ENCODE results near the gene NANOS2. TPM values are rescaled to one million over a fixed set of nuclear protein-coding genes. Genes with fewer than 3 reads are reported as not detected.

NANOS2 gene
- total and polyA plus RNA-seq, 2 of the 13 experiments (the other 11 are each of a cell fraction or from before 2014, with no cell fraction given) = not detected

DNA sequence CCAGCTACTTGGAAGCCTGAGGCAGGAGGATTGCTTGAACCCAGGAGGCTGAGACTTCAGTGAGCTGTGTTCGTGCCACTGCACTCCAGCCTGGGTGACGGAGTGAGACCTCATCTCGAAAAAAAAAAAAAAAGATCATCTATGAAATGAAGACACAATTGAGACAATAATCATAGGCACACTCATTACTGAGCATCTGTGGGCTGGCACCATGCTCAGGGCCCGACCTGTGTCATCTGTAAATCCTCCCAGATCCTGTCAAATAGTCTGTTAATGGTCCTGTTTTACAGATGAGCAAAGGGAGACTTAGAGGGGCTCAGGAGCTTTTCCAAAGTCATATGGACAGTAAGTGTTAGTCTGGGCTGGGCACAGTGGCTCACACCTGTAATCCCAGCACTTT, 4.1 kb upstream of the NANOS2 start:
- Histone ChIP-seq H3K4me1 (ENCODE audit: insufficient read depth, low read length) (peaks cover 24% of the 10 kb centered on the region), H3K79me2 (ENCODE audit: insufficient read depth, low read length) (no peaks in the 10 kb centered on the region), H3K4me3 (replicated peaks in 1 of 3; ENCODE audit: insufficient read depth in 1 of 3, low read depth in 2 of 3, low read length in 3 of 3) (no peak overlapping the region), H2AFZ (ENCODE audit: low read length) (no peak overlapping the region), H3K27me3 (ENCODE audit: control insufficient read depth in 1 of 2, insufficient read depth in 2 of 2, low read length in 2 of 2) (peaks cover 0 to 11% of the 10 kb centered on the region in 2 experiments; a peak in 2 of 5 replicates), H3K9ac (ENCODE audit: insufficient read depth, low read depth, low read length) (no peak overlapping the region), H4K20me1 (ENCODE audit: insufficient read depth, low read length) (no peaks in the 10 kb centered on the region), H3K4me2 (ENCODE audit: low read depth, low read length) (no peak overlapping the region), H3K27ac (ENCODE audit: extremely low read length, insufficient read depth, low read length) (no peak overlapping the region), H3K36me3 (replicated peaks in 1 of 2; ENCODE audit: control insufficient read depth in 1 of 2, insufficient read depth in 2 of 2, low read length in 2 of 2) (no peaks in the 10 kb centered on the region), H3K9me3 (ENCODE audit: low read length) (no peaks in the 10 kb centered on the region)
- CTCF ChIA-PET (ENCODE audit: low intra/inter-chr PET ratio, low total read pairs) = no interaction called here
- WGBS (ENCODE audit: low lambda C conversion rate) = 14% methylated on average over 4 of the region's 4 CpGs
- no peak for ATAC-seq
- no peak for DNase-seq (ENCODE audit: low spot score)
- in situ Hi-C loops (cut with HindIII; ENCODE audit: extremely low pct_ligation_motif_present, low pct_unique_long_range_greater_than_20kb) = loop anchor here (10.0 kb wide), 1 partner anchor 86 kb away; no protein-coding TSS in a partner anchor
- no TSS peak for BruUV-seq (replicated peaks)
- FAIRE-seq = no peak
- POLR2A ChIA-PET = interaction anchor here (0.8 kb wide), 1 partner anchor 76 kb away, joined by 3 read pairs; the partner anchor contains the start of gene CCDC61
- intact Hi-C loops (cut with micrococcal nuclease; ENCODE audit: unreplicated experiment) = no loop called here
- TF ChIP-seq, protein P1, sequence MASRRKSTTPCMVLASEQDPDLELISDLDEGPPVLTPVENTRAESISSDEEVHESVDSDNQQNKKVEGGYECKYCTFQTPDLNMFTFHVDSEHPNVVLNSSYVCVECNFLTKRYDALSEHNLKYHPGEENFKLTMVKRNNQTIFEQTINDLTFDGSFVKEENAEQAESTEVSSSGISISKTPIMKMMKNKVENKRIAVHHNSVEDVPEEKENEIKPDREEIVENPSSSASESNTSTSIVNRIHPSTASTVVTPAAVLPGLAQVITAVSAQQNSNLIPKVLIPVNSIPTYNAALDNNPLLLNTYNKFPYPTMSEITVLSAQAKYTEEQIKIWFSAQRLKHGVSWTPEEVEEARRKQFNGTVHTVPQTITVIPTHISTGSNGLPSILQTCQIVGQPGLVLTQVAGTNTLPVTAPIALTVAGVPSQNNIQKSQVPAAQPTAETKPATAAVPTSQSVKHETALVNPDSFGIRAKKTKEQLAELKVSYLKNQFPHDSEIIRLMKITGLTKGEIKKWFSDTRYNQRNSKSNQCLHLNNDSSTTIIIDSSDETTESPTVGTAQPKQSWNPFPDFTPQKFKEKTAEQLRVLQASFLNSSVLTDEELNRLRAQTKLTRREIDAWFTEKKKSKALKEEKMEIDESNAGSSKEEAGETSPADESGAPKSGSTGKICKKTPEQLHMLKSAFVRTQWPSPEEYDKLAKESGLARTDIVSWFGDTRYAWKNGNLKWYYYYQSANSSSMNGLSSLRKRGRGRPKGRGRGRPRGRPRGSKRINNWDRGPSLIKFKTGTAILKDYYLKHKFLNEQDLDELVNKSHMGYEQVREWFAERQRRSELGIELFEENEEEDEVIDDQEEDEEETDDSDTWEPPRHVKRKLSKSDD (CRISPR knock-in tag; IDR thresholded peaks at IDR 0.05; ENCODE audit: low read depth) = no peak
- TF ChIP-seq ZSCAN21 (CRISPR knock-in tag; IDR thresholded peaks at IDR 0.05; ENCODE audit: borderline replicate concordance) (no peak), ZNF264 (CRISPR knock-in tag; IDR thresholded peaks at IDR 0.05) (no peak), CCAR2 (optimal IDR thresholded peaks at IDR 0.05; ENCODE audit: low read depth, low read length) (no peak), POLR2AphosphoS2 (IDR thresholded peaks at IDR 0.05; ENCODE audit: low read depth, low read length) (no peak), SPEN (CRISPR knock-in tag; IDR thresholded peaks at IDR 0.05; ENCODE audit: low read depth) (no peak), ZBTB1 (CRISPR knock-in tag; IDR thresholded peaks at IDR 0.05; ENCODE audit: borderline replicate concordance) (no peak), TMF1 (CRISPR knock-in tag; IDR thresholded peaks at IDR 0.05; ENCODE audit: low read depth) (no peak), ETV5 (CRISPR knock-in tag; IDR thresholded peaks at IDR 0.05; ENCODE audit: borderline replicate concordance) (no peak), HNRNPK (IDR thresholded peaks at IDR 0.05; ENCODE audit: low read depth, low read length, poor library complexity, severe bottlenecking) (no peak), TRIM24 (CRISPR knock-in tag; IDR thresholded peaks at IDR 0.05) (no peak), ZBTB21 (CRISPR knock-in tag; IDR thresholded peaks at IDR 0.05) (no peak), AGO2 (optimal IDR thresholded peaks at IDR 0.05; ENCODE audit: low read depth, low read length) (no peak), ZKSCAN1 (IDR thresholded peaks at IDR 0.05; ENCODE audit: low read length) (no peak)
- TF ChIP-seq, protein P2, sequence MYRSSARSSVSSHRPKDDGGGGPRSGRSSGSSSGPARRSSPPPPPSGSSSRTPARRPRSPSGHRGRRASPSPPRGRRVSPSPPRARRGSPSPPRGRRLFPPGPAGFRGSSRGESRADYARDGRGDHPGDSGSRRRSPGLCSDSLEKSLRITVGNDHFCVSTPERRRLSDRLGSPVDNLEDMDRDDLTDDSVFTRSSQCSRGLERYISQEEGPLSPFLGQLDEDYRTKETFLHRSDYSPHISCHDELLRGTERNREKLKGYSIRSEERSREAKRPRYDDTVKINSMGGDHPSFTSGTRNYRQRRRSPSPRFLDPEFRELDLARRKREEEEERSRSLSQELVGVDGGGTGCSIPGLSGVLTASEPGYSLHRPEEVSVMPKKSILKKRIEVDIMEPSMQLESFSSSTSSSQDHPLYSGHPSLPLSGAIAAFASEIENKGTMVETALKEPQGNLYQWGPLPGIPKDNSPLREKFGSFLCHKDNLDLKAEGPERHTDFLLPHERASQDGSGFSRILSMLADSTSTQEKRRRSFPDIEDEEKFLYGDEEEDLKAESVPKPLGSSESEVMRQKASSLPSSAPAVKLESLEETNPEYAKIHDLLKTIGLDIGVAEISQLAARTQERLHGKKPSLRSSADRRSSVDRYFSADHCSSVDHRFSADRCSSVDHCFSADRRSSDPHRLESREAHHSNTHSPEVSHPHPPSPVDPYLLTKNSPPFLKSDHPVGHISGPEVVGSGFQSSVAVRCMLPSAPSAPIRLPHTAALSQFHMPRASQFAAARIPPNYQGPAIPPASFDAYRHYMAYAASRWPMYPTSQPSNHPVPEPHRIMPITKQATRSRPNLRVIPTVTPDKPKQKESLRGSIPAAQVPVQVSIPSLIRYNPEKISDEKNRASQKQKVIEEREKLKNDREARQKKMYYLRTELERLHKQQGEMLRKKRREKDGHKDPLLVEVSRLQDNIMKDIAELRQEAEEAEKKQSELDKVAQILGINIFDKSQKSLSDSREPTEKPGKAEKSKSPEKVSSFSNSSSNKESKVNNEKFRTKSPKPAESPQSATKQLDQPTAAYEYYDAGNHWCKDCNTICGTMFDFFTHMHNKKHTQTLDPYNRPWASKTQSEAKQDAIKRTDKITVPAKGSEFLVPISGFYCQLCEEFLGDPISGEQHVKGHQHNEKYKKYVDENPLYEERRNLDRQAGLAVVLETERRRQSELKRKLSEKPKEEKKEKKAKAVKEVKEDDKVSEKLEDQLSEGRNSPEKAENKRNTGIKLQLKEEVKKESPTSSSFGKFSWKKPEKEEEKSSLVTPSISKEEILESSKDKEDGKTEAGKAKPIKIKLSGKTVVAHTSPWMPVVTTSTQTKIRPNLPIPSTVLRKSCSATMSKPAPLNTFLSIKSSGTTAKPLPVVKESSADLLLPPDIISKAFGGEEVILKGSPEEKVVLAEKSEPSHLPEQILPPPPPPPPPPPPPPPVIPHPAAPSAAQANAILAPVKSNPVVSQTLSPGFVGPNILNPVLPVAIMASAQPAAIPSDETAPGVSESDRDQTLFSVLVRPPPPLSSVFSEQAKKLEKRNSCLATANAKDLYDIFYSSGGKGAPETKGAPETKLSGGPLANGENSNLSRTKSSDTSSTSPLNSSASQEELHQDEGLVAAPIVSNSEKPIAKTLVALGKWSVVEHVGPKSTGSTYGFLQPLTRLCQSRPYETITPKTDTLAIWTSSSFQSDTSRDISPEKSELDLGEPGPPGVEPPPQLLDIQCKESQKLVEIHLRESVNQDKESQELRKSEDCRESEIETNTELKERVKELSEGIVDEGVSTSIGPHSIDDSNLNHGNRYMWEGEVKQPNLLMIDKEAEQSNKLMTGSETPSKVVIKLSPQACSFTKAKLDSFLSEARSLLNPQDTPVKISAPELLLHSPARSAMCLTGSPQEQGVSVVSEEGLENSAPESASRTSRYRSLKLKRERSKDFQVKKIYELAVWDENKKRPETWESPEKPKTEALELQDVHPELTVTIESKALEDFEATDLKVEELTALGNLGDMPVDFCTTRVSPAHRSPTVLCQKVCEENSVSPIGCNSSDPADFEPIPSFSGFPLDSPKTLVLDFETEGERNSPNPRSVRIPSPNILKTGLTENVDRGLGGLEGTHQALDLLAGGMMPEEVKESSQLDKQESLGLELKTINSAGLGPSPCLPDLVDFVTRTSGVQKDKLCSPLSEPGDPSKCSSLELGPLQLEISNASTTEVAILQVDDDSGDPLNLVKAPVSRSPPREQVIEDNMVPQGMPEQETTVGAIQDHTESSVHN (CRISPR knock-in tag; IDR thresholded peaks at IDR 0.05) = no peak

Measured in HepG2 (cell line).